HG02571 (cell line): ENCODE measurements around the gene ECSIT.
"Not testable (repeated sequence)": the region's sequence is repeated elsewhere in the genome, so short reads cannot be mapped to it uniquely, and the experiment has no call there.

Experiments
- ATAC-seq: cut with Tn5 transposase; IDR thresholded peaks from one replicate; pipeline ENCODE4 v1.9.1; 2021; ENCODE audit warnings: mild to moderate bottlenecking, moderate library complexity; ENCODE audit not compliant: unreplicated experiment

The ECSIT gene

GRCh38 chr19:11528551-11529341 lies at the start of gene ECSIT:
Gene ECSIT (minus strand): TSS chr19:11529134. CDS start chr19:11519170, 9,964 bp downstream.
- ATAC-seq = peak; percentile 96

GRCh38 chr19:11577451-11578257 lies 48.7 kb upstream of the ECSIT start, which contains the start of gene ACP5:
Gene ACP5 (minus strand): TSS chr19:11577645. CDS start chr19:11577317, 328 bp downstream.
- no peak for ATAC-seq

GRCh38 chr19:11576227-11576626 lies 47.3 kb upstream of the ECSIT start:
- ATAC-seq = no peak

GRCh38 chr19:11574689-11575088 lies 45.8 kb upstream of the ECSIT start:
- no peak for ATAC-seq

GRCh38 chr19:11573763-11574162 lies 44.8 kb upstream of the ECSIT start:
- not testable (repeated sequence) for ATAC-seq

GRCh38 chr19:11573354-11573753 lies 44.4 kb upstream of the ECSIT start:
- ATAC-seq = not testable (repeated sequence)

GRCh38 chr19:11570039-11570462 lies 41.1 kb upstream of the ECSIT start:
- no peak for ATAC-seq

- no peak for ATAC-seq
Measured at GRCh38 chr19:11566164-11566563, 37.2 kb upstream of the ECSIT start.

- not testable (repeated sequence) for ATAC-seq
Measured at GRCh38 chr19:11565649-11565980, 36.7 kb upstream of the ECSIT start.

- not testable (repeated sequence) for ATAC-seq
Measured at GRCh38 chr19:11564082-11564807, 35.3 kb upstream of the ECSIT start.

- no peak for ATAC-seq
Measured at GRCh38 chr19:11563532-11563931, 34.6 kb upstream of the ECSIT start.

GRCh38 chr19:11560404-11561051 lies 31.6 kb upstream of the ECSIT start:
- no peak for ATAC-seq

GRCh38 chr19:11558881-11559828 lies 30.2 kb upstream of the ECSIT start, which contains the start of gene ELOF1:
Gene ELOF1 (minus strand): TSS chr19:11559230. CDS start chr19:11554347, 4,883 bp downstream.
- ATAC-seq = peak; percentile 85

GRCh38 chr19:11556634-11557420 lies 27.9 kb upstream of the ECSIT start:
- ATAC-seq = no peak

- ATAC-seq = no peak
Measured at GRCh38 chr19:11555246-11555645, 26.3 kb upstream of the ECSIT start.

- ATAC-seq = no peak
Measured at GRCh38 chr19:11554160-11554559, 25.2 kb upstream of the ECSIT start.

GRCh38 chr19:11552666-11553372 lies 23.9 kb upstream of the ECSIT start:
- ATAC-seq = no peak

GRCh38 chr19:11551603-11552235 lies 22.8 kb upstream of the ECSIT start:
- no peak for ATAC-seq
